H1 (cell line): ENCODE data around the gene SECTM1. TPM values are rescaled to one million over a fixed set of nuclear protein-coding genes. Genes with fewer than 3 reads are reported as not detected.

Source experiments
- ASH2L ChIP-seq: fragments of 200-600, 300-600 bp; sonication (generic); IDR thresholded peaks from one replicate; pipeline ENCODE4 v1.7.1; 2017; ENCODE audit warnings: low read length
- BACH1 ChIP-seq: IDR thresholded peaks from 2 replicates; pipeline ENCODE4 v1.6.1; 2012; ENCODE audit warnings: low read length, improper control_type of control experiment
- CEBPB ChIP-seq: IDR thresholded peaks from 2 replicates; pipeline ENCODE4 v1.6.1; 2012; ENCODE audit warnings: low read depth, low read length
- CTBP2 ChIP-seq: IDR thresholded peaks from 2 replicates; pipeline ENCODE4 v1.7.0; 2011; ENCODE audit warnings: borderline replicate concordance, mild to moderate bottlenecking, moderate library complexity, mixed read lengths, low read length; ENCODE audit not compliant: insufficient read depth, insufficient read length
- EGR1 ChIP-seq: IDR thresholded peaks from 2 replicates; pipeline ENCODE4 v1.6.1; 2011; ENCODE audit warnings: low read depth, low read length, borderline replicate concordance
- KDM1A ChIP-seq: fragments of 200-600, 300-600 bp; sonication (generic); IDR thresholded peaks from 2 replicates; pipeline ENCODE4 v1.7.1; 2016; ENCODE audit warnings: mild to moderate bottlenecking, low read length, borderline replicate concordance
- POU5F1 ChIP-seq: IDR thresholded peaks from 2 replicates; pipeline ENCODE4 v1.6.1; 2011; ENCODE audit warnings: low read depth, mild to moderate bottlenecking, low read length, moderate library complexity
- SUZ12 ChIP-seq: fragments of 200-600 bp; sonication (generic); IDR thresholded peaks from 2 replicates; pipeline ENCODE4 v1.6.1; 2012; ENCODE audit warnings: mild to moderate bottlenecking, inconsistent platforms, low read length, moderate library complexity, mixed read lengths
- USF2 ChIP-seq: IDR thresholded peaks from 2 replicates; pipeline ENCODE4 v1.6.1; 2011; ENCODE audit warnings: low read length, improper control_type of control experiment
- polyA plus RNA-seq, 7 experiments: library from polyadenylated mRNA; depleted of rRNA in 3 of 7; stranded (reverse) in 5 of 7; unstranded in 2 of 7; fragments of >200 nt in 5 of 7; fragments of 200-250 nt in 2 of 7; gene quantifications; 1 replicate in 5 of 7; 2 replicates in 1 of 7; 4 replicates in 1 of 7; pipeline versions ENCODE4 v1.2.1 to v1.2.3, GENCODE V29; 2011 to 2013; ENCODE audit warnings: missing spikeins in 2 of 7, mixed read lengths in 2 of 7
- total RNA-seq: library from RNA; stranded (reverse); fragmentation: NEBNext Ultra II Directional; extraction: Animal tissue kit (Norgen Biotek cat#: 25700); gene quantifications from 2 replicates; pipeline ENCODE4 v1.2.1, GENCODE V29; 2021

Gene SECTM1
- total and polyA plus RNA-seq, 2 of the 8 experiments (the other 6 are each of a cell fraction or from before 2014, with no cell fraction given) = 0.20 to 0.65 TPM

GRCh38 chr17:82309656-82310570 lies 23.7 kb downstream of the SECTM1 start (continued):
- no peak for TF ChIP-seq KDM1A
- no peak for TF ChIP-seq POU5F1
- TF ChIP-seq CEBPB = no peak
- TF ChIP-seq CTBP2 = no peak
- TF ChIP-seq SUZ12 = no peak
- no peak for TF ChIP-seq USF2
- TF ChIP-seq EGR1 = no peak
- no peak for TF ChIP-seq BACH1
- TF ChIP-seq ASH2L = no peak
- TF ChIP-seq, all 59 proteins: peak for 0
